Endothelial cell of umbilical vein (primary cell): ENCODE measurements around the gene TMEM214. TPM values are rescaled to one million over a fixed set of nuclear protein-coding genes. Genes with fewer than 3 reads are reported as not detected.

Experiments used
- BruUV-seq: library from RNA; stranded (reverse); fragments of 400-500 nt; replicated peaks from 2 replicates; lab custom pipeline; 2021; lab: Mats Ljungman, UMichigan
- CTCF ChIA-PET: fragments of 300-600, 350-600 bp; sonication (Branson Sonifier 250); formaldehyde crosslinking; loops from one replicate; lab custom pipeline; 2021; ENCODE audit warnings: antibody characterized with exemption, inconsistent platforms; lab: Charles Lee
- POLR2A ChIA-PET: fragments of 300-600, 350-600 bp; sonication (Branson Sonifier 250); formaldehyde crosslinking; loops from one replicate; lab custom pipeline; 2021; ENCODE audit warnings: antibody characterized with exemption, inconsistent platforms; lab: Charles Lee
- DNase-seq: peaks from one replicate; pipeline ENCODE4 v3.0.0-alpha.2; 2011; ENCODE audit warnings: low read depth, low spot score
- FAIRE-seq: peaks from 2 replicates; lab custom pipeline; 2011; peaks lifted over from hg19 to GRCh38; lab: Jason Lieb, UNC
- H2AFZ ChIP-seq: 2 replicates; pipeline ENCODE4 v1.6.0; 2012; ENCODE audit warnings: low read depth, low read length, control low read depth, inconsistent platforms
- H3K27ac ChIP-seq: 2 replicates; pipeline ENCODE4 v1.5.1; 2011; ENCODE audit warnings: low read depth, mild to moderate bottlenecking, control low read depth, low read length, moderate library complexity; ENCODE audit not compliant: insufficient read depth
- H3K27me3 ChIP-seq, 2 experiments: 2 replicates each; pipeline versions ENCODE4 v1.6.0 to v1.6.1; 2011; ENCODE audit warnings: low read length in 2 of 2, mixed read lengths in 1 of 2; ENCODE audit not compliant: control insufficient read depth in 2 of 2, insufficient read depth in 2 of 2
- H3K36me3 ChIP-seq, 2 experiments: 2 replicates in 1 of 2; 3 replicates in 1 of 2; pipeline ENCODE4 v1.5.1; 2011; ENCODE audit warnings: low read length in 2 of 2, mild to moderate bottlenecking in 1 of 2, moderate library complexity in 1 of 2; ENCODE audit not compliant: control insufficient read depth in 2 of 2, insufficient read depth in 2 of 2; ENCODE audit errors: extremely low read depth in 1 of 2
- H3K4me1 ChIP-seq: 3 replicates; pipeline ENCODE4 v1.5.1; 2011; ENCODE audit warnings: mild to moderate bottlenecking, low read length; ENCODE audit not compliant: control insufficient read depth, insufficient read depth; ENCODE audit errors: extremely low read depth
- H3K4me2 ChIP-seq: 2 replicates; pipeline ENCODE4 v1.6.1; 2011; ENCODE audit warnings: low read length, control low read depth, mixed read lengths; ENCODE audit not compliant: insufficient read depth
- H3K4me3 ChIP-seq, 3 experiments: fragments of 200-600 bp in 1 of 3; sonication (generic), shearing (Covaris generic) in 1 of 3; replicated peaks in 1 of 3; 2 replicates each; pipeline ENCODE4 v1.5.1; 2011 to 2016; ENCODE audit warnings: control low read depth in 3 of 3, low read length in 3 of 3, mild to moderate bottlenecking in 2 of 3, inconsistent platforms in 1 of 3, low read depth in 1 of 3, moderate library complexity in 1 of 3; ENCODE audit not compliant: insufficient read depth in 1 of 3
- H3K79me2 ChIP-seq: 2 replicates; pipeline ENCODE4 v1.6.0; 2012; ENCODE audit warnings: low read length, inconsistent platforms; ENCODE audit not compliant: control insufficient read depth, insufficient read depth
- H3K9ac ChIP-seq: replicated peaks from 2 replicates; pipeline ENCODE3; 2011; ENCODE audit warnings: low read length, control low read depth; ENCODE audit not compliant: insufficient read depth; ENCODE audit errors: extremely low read depth
- H3K9me1 ChIP-seq: replicated peaks from 3 replicates; pipeline ENCODE4 v1.6.0; 2011; ENCODE audit warnings: mild to moderate bottlenecking, low read length; ENCODE audit not compliant: control insufficient read depth, insufficient read depth; ENCODE audit errors: extremely low read depth
- H3K9me3 ChIP-seq: replicated peaks from 2 replicates; pipeline ENCODE4 v1.5.1; 2012; ENCODE audit warnings: low read length, inconsistent platforms; ENCODE audit not compliant: control insufficient read depth, insufficient read depth
- H4K20me1 ChIP-seq: replicated peaks from 2 replicates; pipeline ENCODE3; 2011; ENCODE audit warnings: mild to moderate bottlenecking, low read length; ENCODE audit not compliant: control insufficient read depth, insufficient read depth; ENCODE audit errors: extremely low read depth
- EZH2 ChIP-seq: IDR thresholded peaks from 2 replicates; pipeline ENCODE4 v1.6.1; 2012; ENCODE audit warnings: borderline replicate concordance, low read depth, mild to moderate bottlenecking, moderate library complexity, low read length, inconsistent platforms; ENCODE audit not compliant: severe bottlenecking
- FOS ChIP-seq: IDR thresholded peaks from 2 replicates; pipeline ENCODE4 v1.6.1; 2011; ENCODE audit warnings: mild to moderate bottlenecking, low read length, moderate library complexity, borderline replicate concordance; ENCODE audit not compliant: insufficient read depth
- GATA2 ChIP-seq: IDR thresholded peaks from 2 replicates; pipeline ENCODE4 v1.7.0; 2011; ENCODE audit warnings: low read depth, mild to moderate bottlenecking, moderate library complexity, mixed read lengths, low read length; ENCODE audit not compliant: insufficient read length, insufficient read depth
- JUN ChIP-seq: IDR thresholded peaks from 2 replicates; pipeline ENCODE4 v1.6.1; 2011; ENCODE audit warnings: borderline replicate concordance, low read depth; ENCODE audit not compliant: insufficient read length, insufficient read depth
- MYC ChIP-seq: IDR thresholded peaks from one replicate; pipeline ENCODE4 v1.6.1; 2011; ENCODE audit warnings: mild to moderate bottlenecking, low read depth, low read length
- POLR2A ChIP-seq: IDR thresholded peaks from 2 replicates; pipeline ENCODE4 v1.6.1; 2012; ENCODE audit warnings: low read depth, mild to moderate bottlenecking, control low read depth, low read length
- POLR2AphosphoS5 ChIP-seq: IDR thresholded peaks from 2 replicates; pipeline ENCODE4 v1.6.1; 2012; ENCODE audit warnings: low read depth, mild to moderate bottlenecking, control low read depth, low read length, moderate library complexity; ENCODE audit not compliant: insufficient read depth
- dilution Hi-C: fragments of 300-500 bp; cut with MboI; formaldehyde crosslinking; loops from one replicate; pipeline ENCODE4 v1.15.0; 2019; ENCODE audit warnings: low sequenced_read_pairs; ENCODE audit not compliant: extremely low pct_ligation_motif_present
- intact Hi-C: fragments of 100-400 bp; cut with micrococcal nuclease; formaldehyde crosslinking; loops from one replicate; pipeline ENCODE4 v1.10.0; 2022
- polyA plus RNA-seq, 4 experiments: library from polyadenylated mRNA; depleted of rRNA in 3 of 4; stranded (reverse) in 3 of 4; unstranded in 1 of 4; fragments of >200 nt; gene quantifications; 2 replicates each; pipeline versions ENCODE4 v1.2.1 to v1.2.3, GENCODE V29; 2011 to 2012; ENCODE audit warnings: missing spikeins in 1 of 4
- total RNA-seq: library from RNA; stranded (reverse); gene quantifications from 2 replicates; pipeline ENCODE4 v1.2.3, GENCODE V29; 2021
- TF ChIP-seq, protein P1 (sequence below), 2 donors: IDR thresholded peaks; 1 replicate in 1 of 2; 2 replicates in 1 of 2; pipeline ENCODE4 v1.5.1; 2011; ENCODE audit warnings: low read length in 2 of 2, mild to moderate bottlenecking in 2 of 2, moderate library complexity in 2 of 2, control low read depth in 1 of 2, inconsistent platforms in 1 of 2, low read depth in 1 of 2; ENCODE audit not compliant: insufficient read depth in 1 of 2; ENCODE audit errors: extremely low read depth in 1 of 2
- TF ChIP-seq, protein P2 (sequence below): IDR thresholded peaks from 2 replicates; pipeline ENCODE4 v1.6.1; 2011; ENCODE audit not compliant: insufficient read depth, insufficient read length

TMEM214 gene
- total and polyA plus RNA-seq, 2 donors (not counting 3 experiments of a cell fraction or from before 2014, with no cell fraction given), result 109 to 163 TPM

DNA sequence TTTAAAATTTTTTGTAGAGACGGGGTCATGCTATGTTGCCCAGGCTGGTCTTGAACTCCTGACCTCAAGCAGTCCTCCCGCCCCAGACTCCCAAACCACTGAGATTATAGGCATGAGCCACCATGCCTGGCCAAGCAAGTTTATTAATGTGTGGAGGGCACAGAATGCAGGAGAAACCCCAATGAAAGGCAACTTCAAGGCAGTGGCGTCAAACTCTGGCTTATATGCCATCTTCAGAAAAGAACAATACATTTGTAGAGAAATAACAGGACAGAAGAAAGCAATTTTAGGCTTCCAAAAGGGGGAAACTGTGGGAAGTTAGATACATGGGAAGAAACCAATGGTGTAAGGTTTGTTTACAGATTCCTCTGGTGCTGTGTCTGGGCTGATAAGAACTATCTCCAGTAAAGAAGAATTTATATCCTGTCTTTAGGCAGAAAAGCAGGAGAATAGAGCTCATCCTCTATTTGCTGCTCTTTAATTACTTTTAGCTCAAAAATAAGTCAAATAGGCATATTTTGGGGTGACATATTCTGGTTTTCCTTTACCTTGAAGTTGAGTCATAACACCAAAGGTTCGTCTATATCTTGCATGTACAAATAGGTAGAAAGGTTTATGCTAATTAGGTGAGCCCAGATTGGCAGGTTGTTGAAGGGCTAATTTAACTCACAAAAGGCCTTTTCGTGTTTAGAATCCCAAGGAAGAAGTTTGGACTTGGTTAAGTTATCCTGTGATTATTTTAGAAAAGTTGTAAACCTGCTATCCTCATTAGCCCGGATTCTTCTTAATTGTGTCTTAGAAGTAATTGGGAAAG lies 26.0 kb upstream of the TMEM214 start:
- BruUV-seq, result no TSS peak
- dilution Hi-C loops, result no loop called here
- FAIRE-seq, result no peak

More for the DNA sequence above, 26.0 kb upstream of the TMEM214 start:
- Histone ChIP-seq H2AFZ (no peak overlapping the region), H3K27ac (no peak overlapping the region), H3K9me3 (no peaks in the 10 kb centered on the region), H3K9me1 (no peaks in the 10 kb centered on the region), H4K20me1 (no peaks in the 10 kb centered on the region), H3K9ac (no peak overlapping the region), H3K36me3 (no peaks in the 10 kb centered on the region), H3K79me2 (no peaks in the 10 kb centered on the region), H3K4me2 (no peak overlapping the region), H3K4me1 (peaks cover 6% of the 10 kb centered on the region), H3K27me3 (peaks cover 0 to 2% of the 10 kb centered on the region in 2 experiments), H3K4me3 (no peak overlapping the region)
- CTCF ChIA-PET, result interaction anchor here (1.0 to 2.2 kb wide), 4 partner anchors 9 to 45 kb away, joined by 3 to 12 read pairs (median 6); no protein-coding TSS in a partner anchor
- TF ChIP-seq JUN (no peak), EZH2 (no peak), MYC (no peak), GATA2 (no peak), FOS (no peak), POLR2AphosphoS5 (no peak), POLR2A (no peak)
- TF ChIP-seq, protein P1, sequence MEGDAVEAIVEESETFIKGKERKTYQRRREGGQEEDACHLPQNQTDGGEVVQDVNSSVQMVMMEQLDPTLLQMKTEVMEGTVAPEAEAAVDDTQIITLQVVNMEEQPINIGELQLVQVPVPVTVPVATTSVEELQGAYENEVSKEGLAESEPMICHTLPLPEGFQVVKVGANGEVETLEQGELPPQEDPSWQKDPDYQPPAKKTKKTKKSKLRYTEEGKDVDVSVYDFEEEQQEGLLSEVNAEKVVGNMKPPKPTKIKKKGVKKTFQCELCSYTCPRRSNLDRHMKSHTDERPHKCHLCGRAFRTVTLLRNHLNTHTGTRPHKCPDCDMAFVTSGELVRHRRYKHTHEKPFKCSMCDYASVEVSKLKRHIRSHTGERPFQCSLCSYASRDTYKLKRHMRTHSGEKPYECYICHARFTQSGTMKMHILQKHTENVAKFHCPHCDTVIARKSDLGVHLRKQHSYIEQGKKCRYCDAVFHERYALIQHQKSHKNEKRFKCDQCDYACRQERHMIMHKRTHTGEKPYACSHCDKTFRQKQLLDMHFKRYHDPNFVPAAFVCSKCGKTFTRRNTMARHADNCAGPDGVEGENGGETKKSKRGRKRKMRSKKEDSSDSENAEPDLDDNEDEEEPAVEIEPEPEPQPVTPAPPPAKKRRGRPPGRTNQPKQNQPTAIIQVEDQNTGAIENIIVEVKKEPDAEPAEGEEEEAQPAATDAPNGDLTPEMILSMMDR (IDR thresholded peaks at IDR 0.05; ENCODE audit: extremely low read depth in 1 of 2, insufficient read depth in 1 of 2, low read depth in 1 of 2, low read length in 2 of 2), result no peak
- TF ChIP-seq, protein P2, sequence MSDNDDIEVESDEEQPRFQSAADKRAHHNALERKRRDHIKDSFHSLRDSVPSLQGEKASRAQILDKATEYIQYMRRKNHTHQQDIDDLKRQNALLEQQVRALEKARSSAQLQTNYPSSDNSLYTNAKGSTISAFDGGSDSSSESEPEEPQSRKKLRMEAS, result no peak
- POLR2A ChIA-PET, result no interaction called here
- intact Hi-C loops, result no loop called here
- DNase-seq, result no peak
